ENCODE data around the gene FAM151B. TPM values are rescaled to one million over a fixed set of nuclear protein-coding genes. Genes with fewer than 3 reads are reported as not detected.

The FAM151B gene
- total RNA-seq, 1 experiment from 2014 or later = 2.4 TPM

GRCh38 chr5:80474929-80475328 is 13.0 kb upstream of the FAM151B start:
- TF ChIP-seq CTCF (IDR thresholded peaks at IDR 0.05; ENCODE audit: insufficient read depth in 1 of 2, low read depth in 1 of 2, low read length in 1 of 2, severe bottlenecking in 1 of 2, unreplicated experiment in 1 of 2) = no peak
- no TSS peak for BruUV-seq (replicated peaks)
- DNase-seq = no peak
- intact Hi-C loops (cut with micrococcal nuclease; ENCODE audit: unreplicated experiment) = no loop called here
- Mint-ChIP-seq H3K4me3 (ENCODE audit: unreplicated experiment) (no peak overlapping the region), H3K4me1 (ENCODE audit: low read depth, unreplicated experiment) (no peaks in the 10 kb centered on the region), H3K36me3 (ENCODE audit: insufficient read depth, unreplicated experiment) (peaks cover 26% of the 10 kb centered on the region), H3K9me3 (ENCODE audit: unreplicated experiment) (peaks cover 2% of the 10 kb centered on the region), H3K27ac (ENCODE audit: unreplicated experiment) (no peak overlapping the region), H3K27me3 (ENCODE audit: insufficient read depth, unreplicated experiment) (no peaks in the 10 kb centered on the region)
- Histone ChIP-seq H3K36me3 (ENCODE audit: control insufficient read depth, insufficient read depth, low read length) (no peaks in the 10 kb centered on the region), H3K9me3 (no peaks in the 10 kb centered on the region), H3K27me3 (replicated peaks; ENCODE audit: control insufficient read depth, insufficient read depth, low read length) (no peaks in the 10 kb centered on the region), H3K4me3 (ENCODE audit: low read depth, low read length) (no peak overlapping the region), H3K4me1 (no peaks in the 10 kb centered on the region)
- POLR2A ChIA-PET = no interaction called here
- CTCF ChIA-PET = no interaction called here

GRCh38 chr5:80479713-80480112 is 8.2 kb upstream of the FAM151B start:
- H3K36me3 Mint-ChIP-seq (ENCODE audit: insufficient read depth, unreplicated experiment) = peaks cover 39% of the 10 kb centered on the region
- no peak overlapping the region for H3K27ac Mint-ChIP-seq (ENCODE audit: unreplicated experiment)
- BruUV-seq (replicated peaks) = no TSS peak
- no peak for TF ChIP-seq CTCF (IDR thresholded peaks at IDR 0.05; ENCODE audit: insufficient read depth in 1 of 2, low read depth in 1 of 2, low read length in 1 of 2, severe bottlenecking in 1 of 2, unreplicated experiment in 1 of 2)
- ChIA-PET CTCF (no interaction called here), POLR2A (no interaction called here)
- intact Hi-C loops (cut with micrococcal nuclease; ENCODE audit: unreplicated experiment) = loop anchor here (10.0 kb wide), 2 partner anchors 85 to 115 kb away; no protein-coding TSS in a partner anchor
- no peaks in the 10 kb centered on the region for H3K36me3 ChIP-seq (ENCODE audit: control insufficient read depth, insufficient read depth, low read length)
- H3K4me1 Mint-ChIP-seq (ENCODE audit: low read depth, unreplicated experiment) = no peaks in the 10 kb centered on the region
- H3K4me3 ChIP-seq (ENCODE audit: low read depth, low read length) = no peak overlapping the region
- H3K9me3 ChIP-seq = no peaks in the 10 kb centered on the region
- H3K27me3 Mint-ChIP-seq (ENCODE audit: insufficient read depth, unreplicated experiment) = no peaks in the 10 kb centered on the region
- H3K27me3 ChIP-seq (replicated peaks; ENCODE audit: control insufficient read depth, insufficient read depth, low read length) = no peaks in the 10 kb centered on the region
- peaks cover 12% of the 10 kb centered on the region for H3K9me3 Mint-ChIP-seq (ENCODE audit: unreplicated experiment)
- no peak overlapping the region for H3K4me3 Mint-ChIP-seq (ENCODE audit: unreplicated experiment)
- no peaks in the 10 kb centered on the region for H3K4me1 ChIP-seq
- no peak for DNase-seq

- Mint-ChIP-seq H3K9me3 (ENCODE audit: unreplicated experiment) (peaks cover 12% of the 10 kb centered on the region), H3K36me3 (ENCODE audit: insufficient read depth, unreplicated experiment) (peaks cover 44% of the 10 kb centered on the region), H3K4me3 (ENCODE audit: unreplicated experiment) (no peak overlapping the region), H3K27me3 (ENCODE audit: insufficient read depth, unreplicated experiment) (no peaks in the 10 kb centered on the region), H3K27ac (ENCODE audit: unreplicated experiment) (no peak overlapping the region), H3K4me1 (ENCODE audit: low read depth, unreplicated experiment) (no peaks in the 10 kb centered on the region)
- BruUV-seq (replicated peaks) = no TSS peak
- no peaks in the 10 kb centered on the region for H3K27me3 ChIP-seq (replicated peaks; ENCODE audit: control insufficient read depth, insufficient read depth, low read length)
- H3K9me3 ChIP-seq = no peaks in the 10 kb centered on the region
- no peak for TF ChIP-seq CTCF (IDR thresholded peaks at IDR 0.05; ENCODE audit: insufficient read depth in 1 of 2, low read depth in 1 of 2, low read length in 1 of 2, severe bottlenecking in 1 of 2, unreplicated experiment in 1 of 2)
- no peaks in the 10 kb centered on the region for H3K4me1 ChIP-seq
- ChIA-PET POLR2A (interaction anchor here (0.5 kb wide), 1 partner anchor 1491 kb away, joined by 6 read pairs; the partner anchor contains the start of gene ATG10), CTCF (interaction anchor here (0.6 to 1.7 kb wide), 3 partner anchors 134 to 701 kb away, joined by 4 to 6 read pairs (median 5); no protein-coding TSS in a partner anchor)
- H3K36me3 ChIP-seq (ENCODE audit: control insufficient read depth, insufficient read depth, low read length) = no peaks in the 10 kb centered on the region
- intact Hi-C loops (cut with micrococcal nuclease; ENCODE audit: unreplicated experiment) = loop anchor here (10.0 kb wide), 2 partner anchors 84 to 114 kb away; no protein-coding TSS in a partner anchor
- DNase-seq = no peak
- no peak overlapping the region for H3K4me3 ChIP-seq (ENCODE audit: low read depth, low read length)
Measured at GRCh38 chr5:80480354-80480753, 7.5 kb upstream of the FAM151B start.

Data from Caco-2 (cell line).